Peyer's patch (tissue), 4 donors: Measurements from ENCODE around the gene CHRM4. TPM values are rescaled to one million over a fixed set of nuclear protein-coding genes. Genes with fewer than 3 reads are reported as not detected.

Experiments used
- DNase-seq, 3 donors: peaks; one replicate each; pipeline ENCODE4 v3.0.0-alpha.2; 2017 to 2019
- H3K27ac ChIP-seq, 4 donors: fragments of 200-600 bp; sonication (generic); one replicate each; pipeline ENCODE4 v1.5.1; 2016 to 2019
- H3K27me3 ChIP-seq, 2 donors: fragments of 200-600 bp; sonication (generic); one replicate each; pipeline ENCODE4 v1.5.1; 2019
- H3K36me3 ChIP-seq, 3 donors: fragments of 200-600 bp; sonication (generic); one replicate each; pipeline ENCODE4 v1.5.1; 2016 to 2019
- H3K4me1 ChIP-seq, 4 donors: fragments of 200-600 bp; sonication (generic); one replicate each; pipeline ENCODE4 v1.5.1; 2016 to 2019
- H3K4me3 ChIP-seq, 4 donors: fragments of 200-600 bp; sonication (generic); 1 replicate in 3 of 4; 2 replicates in 1 of 4; pipeline ENCODE4 v1.5.1; 2016 to 2019; ENCODE audit warnings: mild to moderate bottlenecking in 1 of 4
- H3K9me3 ChIP-seq, 4 donors: fragments of 200-600 bp; sonication (generic); one replicate each; pipeline ENCODE4 v1.5.1; 2016 to 2019; ENCODE audit warnings: mild to moderate bottlenecking in 1 of 4
- POLR2A ChIP-seq, 2 donors: fragments of 450-650 bp; IDR thresholded peaks; one replicate each; pipeline ENCODE4 v1.5.1; 2017; ENCODE audit warnings: antibody characterized with exemption in 2 of 2, mild to moderate bottlenecking in 2 of 2, moderate library complexity in 2 of 2
- small RNA-seq, 2 donors: library from RNA; depleted of rRNA; stranded (forward); fragments of <200 nt; gene quantifications; one replicate each; pipeline ENCODE3, GENCODE V24; 2016
- total RNA-seq, 4 donors: library from RNA; depleted of rRNA; stranded (reverse); fragments of >200 nt; gene quantifications; one replicate each; pipeline ENCODE4 v1.1.0, GENCODE V29; 2016
- TF ChIP-seq, protein P1 (sequence below), 6 experiments: fragments of 450-650 bp in 4 of 6; fragments of 200-600 bp in 2 of 6; sonication (generic) in 1 of 6; IDR thresholded peaks; one replicate each; pipeline ENCODE4 v1.5.1; 2017 to 2019; ENCODE audit warnings: antibody characterized with exemption in 6 of 6, mild to moderate bottlenecking in 3 of 6, moderate library complexity in 1 of 6

The CHRM4 gene
- total RNA-seq, 4 donors from 2014 or later = 11.5 to 16.5 (median 13.0) TPM

DNA sequence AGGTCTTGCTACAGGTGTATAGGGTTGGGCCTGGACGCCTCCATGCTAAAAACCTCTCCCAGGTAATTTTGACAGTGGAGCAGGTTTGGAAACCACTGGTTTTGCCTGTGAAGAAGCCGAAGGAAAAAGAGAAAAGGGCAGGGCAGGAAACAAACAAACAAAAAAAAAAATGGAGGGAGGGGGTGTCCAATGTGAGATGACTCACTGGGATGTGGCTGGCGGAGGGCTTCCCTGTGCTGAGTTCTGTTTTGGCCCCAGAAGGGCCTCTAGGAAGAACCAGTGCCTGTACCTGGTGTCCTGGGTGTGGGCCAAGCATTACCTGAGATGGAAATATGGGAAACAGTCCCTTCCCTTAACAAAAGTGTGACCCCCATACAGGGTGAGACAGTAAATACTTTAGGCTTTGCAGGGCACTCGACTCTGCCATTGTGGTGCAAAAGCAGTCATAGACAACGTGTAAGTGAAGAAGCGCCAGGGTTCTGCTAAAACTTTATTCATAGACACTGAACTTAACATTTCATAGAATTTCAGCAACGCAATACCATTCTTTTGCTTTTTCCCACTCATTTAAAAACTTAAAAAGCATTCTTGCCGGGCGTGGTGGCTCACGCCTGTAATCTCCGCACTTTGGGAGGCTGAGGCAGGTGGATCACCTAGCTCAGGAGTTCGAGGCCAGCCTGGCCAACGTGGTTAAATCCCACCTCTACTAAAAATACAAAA, 53.8 kb downstream of the CHRM4 start:
- Histone ChIP-seq H3K4me3 (no peak overlapping the region), H3K27me3 (peaks cover 0 to 11% of the 10 kb centered on the region in 2 donors), H3K4me1 (peaks cover under 1 to 12% (median 7%) of the 10 kb centered on the region in 4 donors), H3K36me3 (no peaks in the 10 kb centered on the region), H3K27ac (no peak overlapping the region), H3K9me3 (no peaks in the 10 kb centered on the region)
- TF ChIP-seq POLR2A (IDR thresholded peaks at IDR 0.05) = no peak
- TF ChIP-seq, protein P1, sequence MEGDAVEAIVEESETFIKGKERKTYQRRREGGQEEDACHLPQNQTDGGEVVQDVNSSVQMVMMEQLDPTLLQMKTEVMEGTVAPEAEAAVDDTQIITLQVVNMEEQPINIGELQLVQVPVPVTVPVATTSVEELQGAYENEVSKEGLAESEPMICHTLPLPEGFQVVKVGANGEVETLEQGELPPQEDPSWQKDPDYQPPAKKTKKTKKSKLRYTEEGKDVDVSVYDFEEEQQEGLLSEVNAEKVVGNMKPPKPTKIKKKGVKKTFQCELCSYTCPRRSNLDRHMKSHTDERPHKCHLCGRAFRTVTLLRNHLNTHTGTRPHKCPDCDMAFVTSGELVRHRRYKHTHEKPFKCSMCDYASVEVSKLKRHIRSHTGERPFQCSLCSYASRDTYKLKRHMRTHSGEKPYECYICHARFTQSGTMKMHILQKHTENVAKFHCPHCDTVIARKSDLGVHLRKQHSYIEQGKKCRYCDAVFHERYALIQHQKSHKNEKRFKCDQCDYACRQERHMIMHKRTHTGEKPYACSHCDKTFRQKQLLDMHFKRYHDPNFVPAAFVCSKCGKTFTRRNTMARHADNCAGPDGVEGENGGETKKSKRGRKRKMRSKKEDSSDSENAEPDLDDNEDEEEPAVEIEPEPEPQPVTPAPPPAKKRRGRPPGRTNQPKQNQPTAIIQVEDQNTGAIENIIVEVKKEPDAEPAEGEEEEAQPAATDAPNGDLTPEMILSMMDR (IDR thresholded peaks at IDR 0.05) = no peak
- DNase-seq = no peak

DNA sequence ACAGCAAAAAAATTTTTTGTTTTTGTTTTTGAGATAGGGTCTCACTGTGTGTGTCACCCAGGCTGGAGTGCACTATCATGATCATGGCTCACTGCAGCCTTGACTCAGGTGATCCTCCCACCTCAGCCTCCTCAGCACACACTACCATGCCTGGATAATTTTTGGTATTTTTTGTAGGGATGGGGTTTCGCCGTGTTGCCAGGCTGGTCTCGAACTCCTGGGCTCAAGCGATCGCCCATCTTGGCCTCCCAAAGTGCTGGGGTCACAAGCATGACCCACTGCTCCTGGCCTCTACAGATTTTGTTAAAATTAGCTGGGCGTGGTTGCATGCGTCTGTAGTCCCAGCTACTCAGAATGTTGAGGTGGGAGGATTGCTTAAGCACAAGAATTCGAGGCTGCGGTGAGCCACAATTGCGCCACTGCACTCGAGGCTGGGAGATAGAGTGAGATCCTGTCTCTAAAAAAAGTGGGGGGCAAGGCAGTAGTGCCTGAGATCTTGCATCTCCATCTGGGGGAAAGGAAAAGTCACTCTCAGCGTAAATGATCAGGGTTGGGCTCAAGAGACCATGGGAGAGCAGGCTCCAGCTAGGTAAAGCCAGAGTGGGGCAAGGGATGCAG, 54.9 kb downstream of the CHRM4 start:
- Histone ChIP-seq H3K4me3 (no peak overlapping the region), H3K27me3 (peaks cover 0 to 19% of the 10 kb centered on the region in 2 donors), H3K27ac (no peak overlapping the region), H3K36me3 (no peaks in the 10 kb centered on the region), H3K4me1 (peaks cover 4 to 16% (median 11%) of the 10 kb centered on the region in 4 donors), H3K9me3 (no peaks in the 10 kb centered on the region)
- no peak for DNase-seq
- no peak for TF ChIP-seq POLR2A (IDR thresholded peaks at IDR 0.05)
- TF ChIP-seq, protein P1 (IDR thresholded peaks at IDR 0.05) = no peak

DNA sequence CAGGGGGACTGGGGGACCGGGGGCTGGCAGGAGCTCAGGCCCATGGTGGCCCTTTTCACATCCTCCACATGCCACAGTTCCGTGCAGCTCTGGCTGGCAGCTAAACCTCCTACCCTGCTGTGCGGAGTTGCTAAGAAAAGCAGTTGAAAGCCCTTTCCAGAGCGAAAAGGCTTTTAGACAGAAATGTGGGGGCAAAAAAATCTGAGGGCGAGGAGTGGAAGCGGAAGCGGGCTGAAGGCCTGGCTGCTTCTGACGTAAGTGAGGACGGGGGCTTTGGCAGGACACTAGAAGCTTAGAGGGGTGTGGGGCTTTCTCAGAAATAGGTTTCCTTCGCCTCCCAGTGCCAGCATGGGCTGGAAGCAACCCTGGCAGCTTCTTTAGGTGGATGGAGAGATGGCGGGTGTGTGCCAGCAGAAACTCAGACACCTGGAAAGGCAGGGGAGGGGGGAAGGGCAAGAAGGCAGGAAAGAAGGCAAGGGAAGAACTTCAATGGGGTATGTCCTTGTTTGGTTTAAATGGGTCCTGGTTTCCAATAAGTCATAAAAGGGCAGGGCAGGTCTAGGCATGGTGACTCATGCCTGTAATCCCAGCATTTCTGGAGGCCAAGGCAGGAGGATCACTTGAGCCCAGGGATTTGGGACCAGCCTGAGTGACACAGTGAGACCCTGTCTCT, 55.5 kb downstream of the CHRM4 start:
- Histone ChIP-seq H3K4me3 (no peak overlapping the region), H3K9me3 (no peaks in the 10 kb centered on the region), H3K27me3 (peaks cover 0 to 19% of the 10 kb centered on the region in 2 donors), H3K4me1 (peaks cover 4 to 16% (median 11%) of the 10 kb centered on the region in 4 donors), H3K36me3 (no peaks in the 10 kb centered on the region), H3K27ac (no peak overlapping the region)
- TF ChIP-seq, protein P1 (IDR thresholded peaks at IDR 0.05) = no peak
- TF ChIP-seq POLR2A (IDR thresholded peaks at IDR 0.05) = no peak
- DNase-seq = no peak

DNA sequence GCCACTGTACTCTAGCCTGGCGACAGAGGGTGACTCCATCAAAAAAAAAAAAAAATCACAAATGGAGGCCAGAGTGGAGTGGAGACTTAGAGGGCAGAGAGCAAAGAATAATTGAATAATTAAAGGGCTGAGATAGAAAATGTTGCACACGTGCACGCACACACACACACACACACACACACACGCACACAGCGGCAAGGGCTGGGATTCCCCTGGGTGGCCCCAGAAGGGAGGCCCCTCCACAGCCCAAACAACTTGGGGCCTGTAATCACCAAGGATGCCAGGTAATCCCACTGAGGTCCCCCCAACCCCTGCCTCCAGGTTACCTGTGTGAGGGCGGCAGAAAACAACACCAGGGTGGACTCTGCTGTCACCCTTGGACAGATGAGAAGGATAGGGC, 56.3 kb downstream of the CHRM4 start:
- no peak for DNase-seq
- H3K36me3 ChIP-seq = no peaks in the 10 kb centered on the region
- H3K27me3 ChIP-seq = peaks cover 0 to 19% of the 10 kb centered on the region in 2 donors
- H3K4me3 ChIP-seq = no peak overlapping the region
- no peak overlapping the region for H3K27ac ChIP-seq
- TF ChIP-seq POLR2A (IDR thresholded peaks at IDR 0.05) = no peak
- TF ChIP-seq, protein P1 (IDR thresholded peaks at IDR 0.05) = no peak
- H3K4me1 ChIP-seq = peaks cover 4 to 16% (median 11%) of the 10 kb centered on the region in 4 donors
- no peaks in the 10 kb centered on the region for H3K9me3 ChIP-seq

DNA sequence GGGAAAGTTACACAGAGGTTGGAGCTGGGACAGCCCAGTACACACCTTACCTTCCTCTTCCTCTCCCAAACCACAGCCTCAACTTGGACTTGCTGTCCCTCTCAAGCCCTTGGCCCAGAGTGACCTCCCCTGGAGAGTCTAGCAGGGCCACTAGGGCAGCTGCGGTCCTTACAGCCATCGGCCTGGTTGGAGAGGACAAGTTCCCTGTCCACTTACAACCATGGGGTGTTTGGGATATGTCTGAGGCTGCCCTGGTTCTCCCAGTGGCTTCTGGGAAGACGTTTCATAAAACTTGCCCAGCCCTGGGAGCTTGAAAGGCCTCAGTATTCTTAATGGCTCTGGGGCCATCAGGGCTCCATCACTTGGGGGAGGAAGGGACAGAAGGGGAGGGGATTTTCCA, 57.4 kb downstream of the CHRM4 start:
- no peak overlapping the region for H3K27ac ChIP-seq
- H3K9me3 ChIP-seq = no peaks in the 10 kb centered on the region
- peaks cover 0 to 19% of the 10 kb centered on the region in 2 donors for H3K27me3 ChIP-seq
- peaks cover 4 to 16% (median 11%) of the 10 kb centered on the region in 4 donors for H3K4me1 ChIP-seq
- no peak overlapping the region for H3K4me3 ChIP-seq
- TF ChIP-seq, protein P1 (IDR thresholded peaks at IDR 0.05) = no peak
- no peak for TF ChIP-seq POLR2A (IDR thresholded peaks at IDR 0.05)
- H3K36me3 ChIP-seq = no peaks in the 10 kb centered on the region
- no peak for DNase-seq

Small RNA genes within 50 kb of the gene (small RNA-seq; reads per million reads assigned to genes)
- gene MIR4688 = 0 to 0.06 reads per million in 2 donors

Other genes starting within 250 kb of the CHRM4 start
- 10 to 100 TPM; 13.2 to 50.6 (median 30.3) TPM for gene CREB3L1, start 114.1 kb downstream of the CHRM4 start, total RNA-seq
- 100 to 1,000 TPM; 104 to 270 (median 200) TPM for gene DGKZ, start 44.3 kb downstream of the CHRM4 start, total RNA-seq
- 100 to 1,000 TPM in 3 of 4 donors, 10 to 100 TPM in 1; 22.3 to 340 (median 205) TPM for gene MDK, start 10.1 kb downstream of the CHRM4 start, total RNA-seq
- 10 to 100 TPM; 28.9 to 61.6 (median 41.6) TPM for gene AMBRA1, start 202.2 kb upstream of the CHRM4 start, total RNA-seq
- 1 to 10 TPM; 3.3 to 4.4 (median 4.1) TPM for gene HARBI1, start 225.5 kb upstream of the CHRM4 start, total RNA-seq
- gene ATG13, start 225.8 kb upstream of the CHRM4 start, total RNA-seq = 100 to 1,000 TPM in 2 of 4 donors, 10 to 100 TPM in 2; 86.5 to 119 (median 106) TPM